ENCODE data around the gene IGFL2. TPM values are rescaled to one million over a fixed set of nuclear protein-coding genes. Genes with fewer than 3 reads are reported as not detected.

IGFL2 gene
- total and polyA plus RNA-seq, 2 of the 4 experiments (the other 2 are of a cell fraction), result not detected

GRCh38 chr19:46173886-46174480, 25.9 kb downstream of the IGFL2 start:
- BruUV-seq (replicated peaks), result no TSS peak
- intact Hi-C loops (cut with micrococcal nuclease) (no loop called here), in situ Hi-C loops (cut with MboI; ENCODE audit: low sequenced_read_pairs) (no loop called here), dilution Hi-C loops (cut with HindIII; ENCODE audit: low sequenced_read_pairs, unreplicated experiment) (no loop called here)
- H3K14ac ChIP-seq (replicated peaks; ENCODE audit: low read depth, low read length), result no peak overlapping the region
- H3K27ac ChIP-seq (ENCODE audit: insufficient read depth, low read length), result no peak overlapping the region
- no peak overlapping the region for H2AK5ac ChIP-seq (ENCODE audit: low read depth, low read length)
- H2BK5ac ChIP-seq (ENCODE audit: low read depth, low read length, poor library complexity, severe bottlenecking), result no peak overlapping the region
- H3K4ac ChIP-seq (ENCODE audit: low read depth, low read length), result no peak overlapping the region
- H3K9ac ChIP-seq (ENCODE audit: low read depth, low read length), result no peak overlapping the region
- no peak overlapping the region for H2BK20ac ChIP-seq (ENCODE audit: low read depth, low read length)
- no peak overlapping the region for H3K4me2 ChIP-seq (ENCODE audit: low read depth, low read length)
- no peak overlapping the region for H2BK15ac ChIP-seq (ENCODE audit: low read depth, low read length)
- no peaks in the 10 kb centered on the region for H3K9me3 ChIP-seq (ENCODE audit: control insufficient read depth, insufficient read depth, low read length)
- no peak overlapping the region for H3K56ac ChIP-seq (ENCODE audit: extremely low read depth, insufficient read depth, low read length)
- no peak overlapping the region for H2AFZ ChIP-seq (replicated peaks; ENCODE audit: low read length, poor library complexity)
- ATAC-seq (ENCODE audit: low read depth), result no peak
- no peaks in the 10 kb centered on the region for H3K4me1 ChIP-seq (ENCODE audit: control insufficient read depth, insufficient read depth, low read length)
- no peak overlapping the region for H4K8ac ChIP-seq (ENCODE audit: low read depth in 2 of 2, low read length in 2 of 2)
- ChIA-PET POLR2A (ENCODE audit: unreplicated experiment) (no interaction called here), CTCF (no interaction called here)
- H3K79me1 ChIP-seq (ENCODE audit: low read depth in 1 of 2, low read length in 2 of 2), result no peaks in the 10 kb centered on the region
- no peak overlapping the region for H2AK9ac ChIP-seq (replicated peaks; ENCODE audit: low read depth, low read length, poor library complexity)
- no peaks in the 10 kb centered on the region for H3K9me1 ChIP-seq (ENCODE audit: insufficient read depth, low read length)
- no CpG with 5 or more reads among the region's 8 CpGs for WGBS, 2 experiments (ENCODE audit: extremely low coverage in 2 of 2, insufficient read length in 1 of 2)
- TF ChIP-seq CEBPB (IDR thresholded peaks at IDR 0.05; ENCODE audit: low read depth, low read length) (no peak), POLR2A (IDR thresholded peaks at IDR 0.05; ENCODE audit: low read depth, low read length) (no peak), MAFK (IDR thresholded peaks at IDR 0.05; ENCODE audit: low read depth, low read length) (no peak), RCOR1 (IDR thresholded peaks at IDR 0.05; ENCODE audit: insufficient replicate concordance, low read length) (no peak), CTCF (conservative IDR thresholded peaks at IDR 0.05; ENCODE audit: low read depth, low read length) (no peak), MXI1 (IDR thresholded peaks at IDR 0.05; ENCODE audit: borderline replicate concordance, low read depth, low read length) (no peak), RFX5 (IDR thresholded peaks at IDR 0.05; ENCODE audit: low read depth, low read length) (no peak), SMC3 (IDR thresholded peaks at IDR 0.05; ENCODE audit: low read depth, low read length) (no peak), ELK1 (IDR thresholded peaks at IDR 0.05; ENCODE audit: borderline replicate concordance, low read depth, low read length) (no peak), BHLHE40 (IDR thresholded peaks at IDR 0.05; ENCODE audit: low read depth, low read length) (no peak), RAD21 (IDR thresholded peaks at IDR 0.05; ENCODE audit: low read length) (no peak), USF2 (IDR thresholded peaks at IDR 0.05; ENCODE audit: low read depth, low read length) (no peak), MAZ (IDR thresholded peaks at IDR 0.05; ENCODE audit: borderline replicate concordance, low read depth, low read length) (no peak), NFE2L2 (IDR thresholded peaks at IDR 0.05; ENCODE audit: low read depth, low read length) (no peak), FOS (IDR thresholded peaks at IDR 0.05; ENCODE audit: low read depth, low read length) (no peak), CHD1 (IDR thresholded peaks at IDR 0.05; ENCODE audit: low read depth, low read length) (no peak)
- no peak overlapping the region for H4K91ac ChIP-seq (ENCODE audit: insufficient read depth, low read depth, low read length)
- no peaks in the 10 kb centered on the region for H3K36me3 ChIP-seq (ENCODE audit: control insufficient read depth, insufficient read depth, low read length)
- H3K18ac ChIP-seq (ENCODE audit: low read depth, low read length), result no peak overlapping the region
- no peak for DNase-seq
- H2BK120ac ChIP-seq (ENCODE audit: low read depth, low read length), result no peak overlapping the region
- H3K4me3 ChIP-seq (ENCODE audit: insufficient read depth, low read depth, low read length), result no peak overlapping the region
- H3K23ac ChIP-seq (ENCODE audit: low read depth, low read length), result no peak overlapping the region
- H3K27me3 ChIP-seq (ENCODE audit: control insufficient read depth, insufficient read depth, low read length), result peaks cover 43% of the 10 kb centered on the region
- H4K5ac ChIP-seq (ENCODE audit: low read depth, low read length), result no peak overlapping the region
- no peaks in the 10 kb centered on the region for H4K20me1 ChIP-seq (ENCODE audit: insufficient read depth, low read length)

All from IMR-90 (cell line).